NCI-H1105 (cell line): ENCODE measurements around the gene ADAMTS12.

Experiments used
- DNase-seq: peaks from one replicate; lab custom pipeline; 2025; lab: John Stamatoyannopoulos, UW

ADAMTS12 gene

GRCh38 chr5:33806738-33807442 lies 84.9 kb downstream of the ADAMTS12 start:
- peak; percentile 1 for DNase-seq

- DNase-seq: no peak
These were observed 90.5 kb downstream of the ADAMTS12 start for GRCh38 chr5:33801292-33801691.

- DNase-seq: no peak
These were observed 91.4 kb downstream of the ADAMTS12 start for GRCh38 chr5:33800241-33800950.

- no peak for DNase-seq
These were observed 96.3 kb downstream of the ADAMTS12 start for GRCh38 chr5:33795496-33795895.

- DNase-seq: no peak
These were observed 97.1 kb downstream of the ADAMTS12 start for GRCh38 chr5:33794550-33795181.

- no peak for DNase-seq
These were observed 97.8 kb downstream of the ADAMTS12 start for GRCh38 chr5:33793836-33794549.

- no peak for DNase-seq
These were observed 98.5 kb downstream of the ADAMTS12 start for GRCh38 chr5:33793276-33793675.

GRCh38 chr5:33792559-33792958 lies 99.2 kb downstream of the ADAMTS12 start:
- no peak for DNase-seq

GRCh38 chr5:33789567-33789957 lies 102.2 kb downstream of the ADAMTS12 start:
- no peak for DNase-seq

GRCh38 chr5:33788922-33789566 lies 102.7 kb downstream of the ADAMTS12 start:
- DNase-seq: no peak

- DNase-seq: no peak
These were observed 106.2 kb downstream of the ADAMTS12 start for GRCh38 chr5:33785571-33785970.

GRCh38 chr5:33781286-33781685 lies 110.5 kb downstream of the ADAMTS12 start:
- DNase-seq: no peak

- DNase-seq: no peak
These were observed 115.6 kb downstream of the ADAMTS12 start for GRCh38 chr5:33776151-33776660.

GRCh38 chr5:33774341-33774740 lies 117.4 kb downstream of the ADAMTS12 start:
- DNase-seq: no peak

- no peak for DNase-seq
These were observed 119.4 kb downstream of the ADAMTS12 start for GRCh38 chr5:33772380-33772897.

GRCh38 chr5:33769968-33770367 lies 121.8 kb downstream of the ADAMTS12 start:
- no peak for DNase-seq

GRCh38 chr5:33769196-33769595 lies 122.6 kb downstream of the ADAMTS12 start:
- DNase-seq: no peak

- no peak for DNase-seq
These were observed 125.8 kb downstream of the ADAMTS12 start for GRCh38 chr5:33766023-33766422.

GRCh38 chr5:33764786-33765185 lies 127.0 kb downstream of the ADAMTS12 start:
- DNase-seq: no peak

GRCh38 chr5:33763435-33763834 lies 128.4 kb downstream of the ADAMTS12 start:
- no peak for DNase-seq

GRCh38 chr5:33762859-33763258 lies 128.9 kb downstream of the ADAMTS12 start:
- DNase-seq: no peak

- no peak for DNase-seq
These were observed 130.7 kb downstream of the ADAMTS12 start for GRCh38 chr5:33761139-33761538.
